Upper lobe of left lung (tissue), 6 donors: ENCODE data around the gene SEZ6L. TPM values are rescaled to one million over a fixed set of nuclear protein-coding genes. Genes with fewer than 3 reads are reported as not detected.
A peak's percentile ranks its signal among the peaks of the same experiment; 100 is the strongest.

Experiments used
- ATAC-seq, 2 donors: fragments of 200-7000 bp; cut with Tn5 transposase; one replicate each; pipeline ENCODE4 v1.9.1; 2022; ENCODE audit warnings: mild to moderate bottlenecking in 2 of 2, moderate library complexity in 2 of 2; ENCODE audit not compliant: low FRiP score in 2 of 2
- DNase-seq, 2 donors: peaks; one replicate each; pipeline ENCODE4 v3.0.0-alpha.2; 2019 to 2020
- H3K27ac ChIP-seq, 4 donors: fragments of 200-600 bp; sonication (generic); one replicate each; pipeline ENCODE4 v1.5.1; 2016 to 2019
- H3K27me3 ChIP-seq, 4 donors: fragments of 200-600 bp; sonication (generic); one replicate each; pipeline ENCODE4 v1.5.1; 2017 to 2019
- H3K36me3 ChIP-seq, 4 donors: fragments of 200-600 bp; sonication (generic); one replicate each; pipeline ENCODE4 v1.5.1; 2016 to 2019
- H3K4me1 ChIP-seq, 4 donors: fragments of 200-600 bp; sonication (generic); one replicate each; pipeline ENCODE4 v1.5.1; 2018 to 2019
- H3K4me3 ChIP-seq, 4 donors: fragments of 200-600 bp; sonication (generic); one replicate each; pipeline ENCODE4 v1.5.1; 2017 to 2019; ENCODE audit warnings: mild to moderate bottlenecking in 2 of 4, moderate library complexity in 1 of 4
- H3K9me3 ChIP-seq, 4 donors: fragments of 200-600 bp; sonication (generic); one replicate each; pipeline ENCODE4 v1.5.1; 2018 to 2019
- CTCF ChIP-seq, 6 experiments: fragments of 450-650 bp in 4 of 6; fragments of 200-600 bp in 2 of 6; sonication (generic) in 2 of 6; IDR thresholded peaks; one replicate each; pipeline ENCODE4 v1.5.1; 2016 to 2019; ENCODE audit warnings: antibody characterized with exemption in 6 of 6
- EP300 ChIP-seq, 4 donors: sonication (generic); formaldehyde crosslinking; IDR thresholded peaks; one replicate each; pipeline ENCODE4 v1.5.1; 2017; ENCODE audit warnings: antibody characterized with exemption in 4 of 4, control low read depth in 2 of 4
- POLR2A ChIP-seq, 4 donors: fragments of 450-650 bp; IDR thresholded peaks; one replicate each; pipeline ENCODE4 v1.5.1; 2016 to 2017; ENCODE audit warnings: antibody characterized with exemption in 4 of 4, mild to moderate bottlenecking in 2 of 4
- POLR2AphosphoS5 ChIP-seq, 2 donors: sonication (generic); formaldehyde crosslinking; IDR thresholded peaks; one replicate each; pipeline ENCODE4 v1.5.1; 2017; ENCODE audit warnings: antibody characterized with exemption in 2 of 2
- WGBS, 2 donors: methylation state at CpG; one replicate each; pipeline ENCODE4 v1.1.5; 2017 to 2018; 5-methylcytosine and 5-hydroxymethylcytosine counted together
- total RNA-seq, 6 donors: library from RNA; depleted of rRNA in 4 of 6; stranded (reverse); fragments of >200 nt in 4 of 6; gene quantifications; one replicate each; pipeline versions ENCODE4 v1.1.0 to v1.2.1, GENCODE V29; 2016 to 2021
- donor health status: DM: no; HTN: no; CAD: no; lungs with moderate emphysema.
- donor health status: DM: no; HTN: yes; CAD: no; lungs with severe emphysema.

Gene SEZ6L
- total RNA-seq, 6 donors from 2014 or later: 0.06 to 1.2 (median 0.24) TPM; not detected in 3

- WGBS, 2 donors: 39 to 42% methylated on average over 6 of the region's 6 CpGs
- TF ChIP-seq CTCF (IDR thresholded peaks at IDR 0.05) (no peak), POLR2AphosphoS5 (IDR thresholded peaks at IDR 0.05) (no peak), POLR2A (IDR thresholded peaks at IDR 0.05) (no peak), EP300 (IDR thresholded peaks at IDR 0.05) (no peak)
- Histone ChIP-seq H3K27ac (no peak overlapping the region), H3K27me3 (no peaks in the 10 kb centered on the region), H3K36me3 (no peaks in the 10 kb centered on the region), H3K4me3 (no peak overlapping the region), H3K9me3 (no peaks in the 10 kb centered on the region), H3K4me1 (no peaks in the 10 kb centered on the region)
- ATAC-seq (no peak), DNase-seq (no peak)
Measured at GRCh38 chr22:26271427-26271826, 102.2 kb downstream of the SEZ6L start.

DNA sequence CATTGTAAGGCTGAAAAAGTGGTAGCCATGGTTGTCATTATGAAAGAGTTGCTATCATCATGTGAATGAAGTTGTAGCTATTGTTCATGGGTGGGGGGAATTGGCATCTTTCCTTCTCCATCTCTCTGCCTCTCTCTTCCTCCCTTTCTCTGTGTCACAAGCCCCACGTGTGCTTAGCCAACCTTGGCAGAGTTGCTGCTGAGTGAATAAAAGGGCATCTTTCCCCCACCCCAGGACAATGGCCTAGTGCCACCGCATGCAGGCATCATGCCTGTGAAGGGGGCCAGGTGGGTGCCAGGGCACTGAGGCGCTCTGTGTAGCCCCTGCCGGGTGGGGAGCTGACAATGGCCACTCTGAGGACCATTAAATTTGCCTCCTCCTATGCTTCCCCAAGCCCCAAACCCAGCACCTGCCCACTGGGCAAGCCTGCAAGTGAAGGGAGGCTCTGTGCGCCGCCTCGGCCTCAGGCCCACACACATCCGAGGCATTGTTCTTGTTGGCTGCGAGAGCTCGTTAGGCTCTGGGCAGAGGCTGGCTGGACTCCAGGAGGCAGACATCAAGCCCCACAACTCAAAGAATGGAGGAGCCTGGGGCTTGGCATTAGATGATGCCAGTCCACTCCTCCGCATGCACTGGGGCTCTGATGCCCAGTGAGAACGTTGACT is 103.9 kb downstream of the SEZ6L start:
- Histone ChIP-seq H3K36me3 (no peaks in the 10 kb centered on the region), H3K27ac (no peak overlapping the region), H3K27me3 (no peaks in the 10 kb centered on the region), H3K9me3 (no peaks in the 10 kb centered on the region), H3K4me3 (no peak overlapping the region), H3K4me1 (no peaks in the 10 kb centered on the region)
- WGBS, 2 donors: 78 to 82% methylated on average over 6 to 12 of the region's 12 CpGs
- ATAC-seq: no peak
- DNase-seq: peak in 1 of 2 donors; percentile 63
- TF ChIP-seq POLR2A (IDR thresholded peaks at IDR 0.05): no peak
- no peak for TF ChIP-seq POLR2AphosphoS5 (IDR thresholded peaks at IDR 0.05)
- no peak for TF ChIP-seq CTCF (IDR thresholded peaks at IDR 0.05)
- no peak for TF ChIP-seq EP300 (IDR thresholded peaks at IDR 0.05)

DNA sequence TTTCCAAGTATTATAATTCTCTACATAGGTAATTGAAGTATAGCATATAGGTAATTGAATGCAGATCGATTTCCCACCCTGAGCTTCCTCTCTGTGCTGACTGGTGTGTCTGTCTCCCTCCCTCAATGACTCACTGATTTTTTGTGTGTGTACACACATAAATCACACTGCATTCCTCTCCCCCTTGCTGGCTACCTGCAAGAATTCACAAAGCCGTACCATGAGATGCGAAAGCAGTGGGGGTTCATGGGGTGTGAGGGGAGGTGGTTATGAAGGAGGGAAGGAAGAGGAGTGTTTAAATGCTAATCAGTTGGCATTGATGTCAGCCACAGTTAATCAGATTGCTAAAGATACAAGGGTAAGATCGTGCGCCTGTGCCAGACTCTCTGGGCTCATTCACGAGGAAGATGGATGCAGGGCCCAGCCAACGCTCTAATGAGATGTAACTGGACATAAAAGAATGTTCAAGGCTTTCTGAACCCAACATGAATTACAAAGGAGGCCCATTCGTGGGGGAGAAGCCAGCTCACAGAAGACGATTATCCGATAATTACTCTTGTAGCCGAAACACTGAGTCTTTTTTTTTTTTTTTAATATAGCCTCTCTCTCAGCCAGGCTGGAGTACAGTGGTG is 107.4 kb downstream of the SEZ6L start:
- H3K36me3 ChIP-seq: no peaks in the 10 kb centered on the region
- H3K4me3 ChIP-seq: no peak overlapping the region
- no peaks in the 10 kb centered on the region for H3K27me3 ChIP-seq
- H3K4me1 ChIP-seq: no peaks in the 10 kb centered on the region
- WGBS, 2 donors: 64 to 67% methylated on average over 11 of the region's 11 CpGs
- no peak for TF ChIP-seq POLR2A (IDR thresholded peaks at IDR 0.05)
- TF ChIP-seq POLR2AphosphoS5 (IDR thresholded peaks at IDR 0.05): no peak
- TF ChIP-seq CTCF (IDR thresholded peaks at IDR 0.05): no peak
- no peak for TF ChIP-seq EP300 (IDR thresholded peaks at IDR 0.05)
- DNase-seq (no peak), ATAC-seq (no peak)
- H3K27ac ChIP-seq: no peak overlapping the region
- no peaks in the 10 kb centered on the region for H3K9me3 ChIP-seq

- no peak overlapping the region for H3K27ac ChIP-seq
- DNase-seq: no peak
- no peak overlapping the region for H3K4me3 ChIP-seq
- no peaks in the 10 kb centered on the region for H3K4me1 ChIP-seq
- WGBS, 2 donors: 80 to 86% methylated on average over 4 of the region's 4 CpGs
- no peaks in the 10 kb centered on the region for H3K9me3 ChIP-seq
- TF ChIP-seq POLR2A (IDR thresholded peaks at IDR 0.05) (no peak), EP300 (IDR thresholded peaks at IDR 0.05) (no peak), POLR2AphosphoS5 (IDR thresholded peaks at IDR 0.05) (no peak), CTCF (IDR thresholded peaks at IDR 0.05) (no peak)
- H3K36me3 ChIP-seq: no peaks in the 10 kb centered on the region
- no peak for ATAC-seq
- H3K27me3 ChIP-seq: no peaks in the 10 kb centered on the region
Measured at GRCh38 chr22:26281941-26282340, 112.7 kb downstream of the SEZ6L start.

DNA sequence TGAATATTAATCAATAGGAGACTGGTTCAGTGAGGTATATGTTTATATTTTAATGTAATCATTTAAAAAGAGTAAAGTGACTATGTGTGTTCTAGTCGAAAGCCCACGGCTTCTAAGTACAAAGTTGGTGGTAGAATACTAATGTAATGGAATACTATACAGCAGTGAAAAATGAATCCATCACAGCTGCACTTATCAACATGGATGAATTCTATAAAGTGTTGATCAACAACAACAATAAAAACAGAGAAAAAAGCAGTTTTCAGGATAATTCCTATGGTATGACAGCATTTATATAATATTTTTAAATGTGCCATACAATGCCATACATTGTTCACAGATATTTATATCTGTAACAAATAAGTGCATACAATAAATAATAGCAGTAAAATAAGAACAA is 114.1 kb downstream of the SEZ6L start:
- Histone ChIP-seq H3K27ac (no peak overlapping the region), H3K36me3 (no peaks in the 10 kb centered on the region), H3K9me3 (no peaks in the 10 kb centered on the region), H3K27me3 (no peaks in the 10 kb centered on the region), H3K4me1 (no peaks in the 10 kb centered on the region), H3K4me3 (no peak overlapping the region)
- DNase-seq: no peak
- no peak for ATAC-seq
- 90 to 98% methylated on average over 2 of the region's 2 CpGs for WGBS, 2 donors
- TF ChIP-seq POLR2AphosphoS5 (IDR thresholded peaks at IDR 0.05) (no peak), CTCF (IDR thresholded peaks at IDR 0.05) (no peak), EP300 (IDR thresholded peaks at IDR 0.05) (no peak), POLR2A (IDR thresholded peaks at IDR 0.05) (no peak)
